Activated T-cell treated with anti-CD3 and anti-CD28 coated beads, Interleukin-2, amount 50 U/mL, for 72 hours (primary cell): Measurements from ENCODE around the gene ACACA. TPM values are rescaled to one million over a fixed set of nuclear protein-coding genes. Genes with fewer than 3 reads are reported as not detected.
"Not testable (repeated sequence)": the region's sequence is repeated elsewhere in the genome, so short reads cannot be mapped to it uniquely, and the experiment has no call there.

ENCODE experiments used
- ATAC-seq, 2 donors: fragments of 150-1000 bp; cut with Tn5 transposase; replicated peaks in 1 of 2; 2 replicates each; pipeline ENCODE4 v1.10.0; 2021; ENCODE audit warnings: moderate library complexity in 2 of 2, mild to moderate bottlenecking in 1 of 2
- DNase-seq, 2 donors: peaks; one replicate each; pipeline ENCODE4 v3.0.0; 2021 to 2022; ENCODE audit warnings: mixed read lengths in 1 of 2
- H3K27ac Mint-ChIP-seq: one replicate; pipeline ENCODE4 v1.8.0; 2022; ENCODE audit warnings: mild to moderate bottlenecking, moderate library complexity, mixed read lengths
- H3K27me3 Mint-ChIP-seq: one replicate; pipeline ENCODE4 v1.8.0; 2022; ENCODE audit warnings: low read depth, mixed read lengths
- H3K36me3 Mint-ChIP-seq, 2 donors: one replicate each; pipeline ENCODE4 v1.8.0; 2022; ENCODE audit warnings: mixed read lengths in 2 of 2, mild to moderate bottlenecking in 1 of 2; ENCODE audit not compliant: insufficient read depth in 2 of 2
- H3K4me1 Mint-ChIP-seq: one replicate; pipeline ENCODE4 v1.8.0; 2022; ENCODE audit warnings: low read depth, mixed read lengths
- H3K4me3 Mint-ChIP-seq, 2 donors: one replicate each; pipeline ENCODE4 v1.8.0; 2022; ENCODE audit warnings: mild to moderate bottlenecking in 2 of 2, mixed read lengths in 2 of 2, moderate library complexity in 2 of 2
- H3K9me3 Mint-ChIP-seq, 2 donors: one replicate each; pipeline ENCODE4 v1.8.0; 2022; ENCODE audit warnings: mixed read lengths in 2 of 2
- total RNA-seq, 2 donors: library from RNA; stranded (reverse); gene quantifications; one replicate each; pipeline ENCODE4 v1.2.3, GENCODE V29; 2022

Gene ACACA
- total RNA-seq, 2 donors from 2014 or later, result 53.2 to 53.3 TPM

GRCh38 chr17:37147301-37147812 is 259.3 kb downstream of the ACACA start:
- Mint-ChIP-seq H3K27ac (no peak overlapping the region), H3K4me1 (peaks cover 7% of the 10 kb centered on the region), H3K4me3 (peak overlapping the region; percentile 1 to 32), H3K36me3 (peaks cover 4 to 11% of the 10 kb centered on the region in 2 donors), H3K9me3 (no peaks in the 10 kb centered on the region), H3K27me3 (no peaks in the 10 kb centered on the region)
- ATAC-seq (peak; percentile 59 to 67), DNase-seq (no peak)

- peaks cover 4 to 16% of the 10 kb centered on the region in 2 donors for H3K36me3 Mint-ChIP-seq
- H3K9me3 Mint-ChIP-seq, result no peaks in the 10 kb centered on the region
- peaks cover 7% of the 10 kb centered on the region for H3K4me1 Mint-ChIP-seq
- H3K27ac Mint-ChIP-seq, result peak overlapping the region; percentile 58
- no peak for ATAC-seq
- no peaks in the 10 kb centered on the region for H3K27me3 Mint-ChIP-seq
- H3K4me3 Mint-ChIP-seq, result peak overlapping the region in 1 of 2 donors; percentile 32
- DNase-seq, result no peak
These were observed 260.3 kb downstream of the ACACA start for GRCh38 chr17:37146086-37147064.

DNA sequence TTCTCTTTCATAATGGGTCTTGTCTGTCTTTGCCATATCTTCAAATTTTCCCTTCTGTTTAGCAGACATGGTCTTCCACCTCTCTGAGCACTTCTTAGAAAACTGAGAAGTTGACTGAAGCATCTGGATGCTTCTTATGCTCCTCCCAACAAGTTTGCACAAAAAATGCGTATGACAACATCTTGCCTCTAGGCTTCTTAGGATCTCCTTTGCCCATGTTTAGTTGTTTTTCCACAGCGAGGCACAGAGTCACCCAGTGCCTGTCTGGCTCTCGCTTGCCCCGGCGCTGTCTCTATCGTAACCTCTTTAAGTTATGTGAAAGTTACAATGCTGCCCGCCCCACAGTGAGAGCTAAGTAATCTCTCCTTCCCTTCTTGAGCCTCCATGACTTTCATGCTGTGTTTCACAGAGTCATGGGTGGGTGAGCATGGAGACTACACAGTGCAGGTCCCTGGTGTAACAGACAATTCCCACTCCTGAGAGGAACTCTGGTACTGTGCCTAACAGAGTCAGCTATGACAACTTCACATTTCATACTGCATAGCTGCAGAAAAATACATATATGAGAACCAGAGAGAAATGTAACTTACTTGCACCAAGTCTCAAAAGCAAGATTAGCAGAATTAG is 262.4 kb downstream of the ACACA start:
- H3K27me3 Mint-ChIP-seq, result no peaks in the 10 kb centered on the region
- ATAC-seq (no peak), DNase-seq (no peak)
- H3K4me1 Mint-ChIP-seq, result peaks cover 7% of the 10 kb centered on the region
- no peak overlapping the region for H3K27ac Mint-ChIP-seq
- no peaks in the 10 kb centered on the region for H3K9me3 Mint-ChIP-seq
- H3K4me3 Mint-ChIP-seq, result no peak overlapping the region
- peaks cover 2 to 12% of the 10 kb centered on the region in 2 donors for H3K36me3 Mint-ChIP-seq

GRCh38 chr17:37143558-37143957 is 263.1 kb downstream of the ACACA start:
- H3K27ac Mint-ChIP-seq, H3K4me3 Mint-ChIP-seq, H3K4me1 Mint-ChIP-seq, H3K36me3 Mint-ChIP-seq, ATAC-seq, DNase-seq, H3K27me3 Mint-ChIP-seq, H3K9me3 Mint-ChIP-seq: not testable (repeated sequence)

GRCh38 chr17:37142294-37142896 is 264.2 kb downstream of the ACACA start:
- peaks cover 6% of the 10 kb centered on the region for H3K4me1 Mint-ChIP-seq
- no peak overlapping the region for H3K27ac Mint-ChIP-seq
- no peak overlapping the region for H3K4me3 Mint-ChIP-seq
- DNase-seq (no peak), ATAC-seq (no peak)
- H3K36me3 Mint-ChIP-seq, result peaks cover 2 to 9% of the 10 kb centered on the region in 2 donors
- no peaks in the 10 kb centered on the region for H3K27me3 Mint-ChIP-seq
- H3K9me3 Mint-ChIP-seq, result no peaks in the 10 kb centered on the region

GRCh38 chr17:37138571-37139120 is 268.0 kb downstream of the ACACA start:
- Mint-ChIP-seq H3K27me3 (no peaks in the 10 kb centered on the region), H3K4me3 (no peak overlapping the region), H3K4me1 (no peaks in the 10 kb centered on the region), H3K36me3 (peaks cover 1 to 4% of the 10 kb centered on the region in 2 donors), H3K27ac (no peak overlapping the region), H3K9me3 (no peaks in the 10 kb centered on the region)
- ATAC-seq (no peak), DNase-seq (no peak)

DNA sequence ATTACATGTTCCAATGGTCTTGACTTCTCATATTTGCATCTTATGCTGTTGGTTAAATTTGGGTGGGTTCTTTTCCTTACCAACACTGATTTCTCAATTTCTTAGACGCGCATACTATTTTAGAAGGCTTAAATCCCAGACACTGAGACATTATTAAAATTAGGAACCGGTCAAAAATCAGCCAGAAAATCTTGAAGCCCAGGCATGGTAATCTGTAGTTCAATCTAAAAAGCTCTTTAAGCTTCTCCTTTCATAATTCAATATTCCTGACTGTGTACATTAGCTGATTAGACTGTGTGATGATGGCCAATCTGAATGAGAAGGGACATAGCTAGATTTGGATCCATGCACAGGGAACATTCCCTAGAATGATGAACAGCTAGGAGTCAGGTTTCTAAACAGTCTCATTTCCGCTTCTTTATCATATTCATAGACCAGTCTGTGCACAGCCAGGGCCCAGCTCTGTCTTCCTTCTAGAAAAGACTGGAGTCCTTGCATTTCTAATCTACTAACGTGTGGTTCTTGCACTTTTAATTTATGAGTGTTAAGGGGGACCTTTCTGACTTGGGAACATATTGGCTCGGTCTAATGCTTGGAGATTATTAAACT is 268.6 kb downstream of the ACACA start:
- no peaks in the 10 kb centered on the region for H3K9me3 Mint-ChIP-seq
- ATAC-seq, result no peak

DNA sequence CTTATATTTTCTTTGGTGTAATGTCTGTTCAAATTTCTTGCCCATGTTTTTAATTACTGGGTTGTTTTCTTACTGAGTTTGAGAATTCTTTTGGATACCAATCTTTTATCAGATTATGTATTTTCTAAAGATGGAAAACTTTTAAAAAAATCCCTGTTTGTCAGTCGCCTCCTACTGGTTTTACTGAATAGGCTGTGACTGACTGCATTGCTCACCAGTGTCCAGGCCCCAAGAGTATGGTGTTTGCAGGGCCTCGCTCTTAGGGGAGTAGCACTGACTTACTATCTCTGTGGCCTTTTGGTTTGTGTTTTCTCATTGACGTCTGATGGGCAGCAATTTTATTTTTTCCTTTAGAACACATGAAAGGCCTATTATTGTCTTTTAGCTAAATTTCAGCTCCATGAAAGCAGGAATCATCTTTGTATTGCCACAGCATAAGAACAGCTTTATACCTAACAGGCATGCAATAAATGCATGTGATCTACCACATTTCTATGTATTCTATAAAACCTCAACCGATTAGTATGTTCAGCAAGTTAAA is 269.5 kb downstream of the ACACA start:
- ATAC-seq (no peak), DNase-seq (no peak)
- Mint-ChIP-seq H3K36me3 (peaks cover 0 to 3% of the 10 kb centered on the region in 2 donors), H3K9me3 (no peaks in the 10 kb centered on the region), H3K27me3 (no peaks in the 10 kb centered on the region), H3K4me3 (no peak overlapping the region), H3K4me1 (no peaks in the 10 kb centered on the region), H3K27ac (no peak overlapping the region)

More for the DNA sequence above, 268.6 kb downstream of the ACACA start:
- no peak for DNase-seq
- no peak overlapping the region for H3K27ac Mint-ChIP-seq
- H3K4me1 Mint-ChIP-seq, result no peaks in the 10 kb centered on the region
- no peaks in the 10 kb centered on the region for H3K27me3 Mint-ChIP-seq
- H3K4me3 Mint-ChIP-seq, result no peak overlapping the region
- peaks cover 0 to 4% of the 10 kb centered on the region in 2 donors for H3K36me3 Mint-ChIP-seq

- Mint-ChIP-seq H3K4me3 (no peak overlapping the region), H3K27ac (no peak overlapping the region), H3K9me3 (no peaks in the 10 kb centered on the region), H3K27me3 (no peaks in the 10 kb centered on the region), H3K4me1 (no peaks in the 10 kb centered on the region), H3K36me3 (no peaks in the 10 kb centered on the region)
- DNase-seq (no peak), ATAC-seq (no peak)
These were observed 271.1 kb downstream of the ACACA start for GRCh38 chr17:37135576-37135975.

DNA sequence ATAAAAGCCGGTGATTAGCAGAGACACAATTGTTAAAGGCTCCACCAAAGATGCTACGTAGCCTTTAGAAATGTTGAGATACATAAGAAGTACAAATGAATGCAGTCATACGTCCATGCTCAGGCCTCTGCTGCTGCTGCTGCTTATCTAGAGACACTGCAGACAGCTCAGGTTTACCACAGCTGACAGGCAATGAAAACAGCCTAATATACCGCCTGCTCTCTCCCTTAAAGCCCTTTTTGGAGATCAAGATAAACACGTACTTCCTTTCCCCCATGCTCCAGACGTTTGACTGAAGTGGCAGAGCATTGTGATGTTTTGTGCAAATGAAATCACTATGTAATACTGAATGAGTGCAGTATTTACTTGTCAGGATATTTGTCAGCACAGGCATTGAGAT is 272.6 kb downstream of the ACACA start:
- Mint-ChIP-seq H3K9me3 (no peaks in the 10 kb centered on the region), H3K4me3 (no peak overlapping the region), H3K36me3 (peaks cover 0 to 6% of the 10 kb centered on the region in 2 donors), H3K27me3 (no peaks in the 10 kb centered on the region), H3K27ac (no peak overlapping the region), H3K4me1 (no peaks in the 10 kb centered on the region)
- DNase-seq (no peak), ATAC-seq (no peak)

GRCh38 chr17:37133136-37133535 is 273.5 kb downstream of the ACACA start:
- DNase-seq, result no peak
- Mint-ChIP-seq H3K4me3 (no peak overlapping the region), H3K9me3 (no peaks in the 10 kb centered on the region), H3K4me1 (no peaks in the 10 kb centered on the region), H3K27me3 (no peaks in the 10 kb centered on the region), H3K27ac (no peak overlapping the region), H3K36me3 (peaks cover 0 to 7% of the 10 kb centered on the region in 2 donors)
- no peak for ATAC-seq
